ENCODE results near the gene ZNF280C. TPM values are rescaled to one million over a fixed set of nuclear protein-coding genes. Genes with fewer than 3 reads are reported as not detected.

Gene ZNF280C
- total RNA-seq, 4 donors from 2014 or later: 1.8 to 10.4 (median 6.0) TPM

- TF ChIP-seq CTCF (IDR thresholded peaks at IDR 0.05) (peak in 2 of 4 experiments; percentile 13 to 36), POLR2A (IDR thresholded peaks at IDR 0.05) (peak; percentile 47 to 61)
- intact Hi-C loops (cut with DNase I; ENCODE audit: low total_unique reads): no loop called here
- peak within 1 kb of the TSS; percentile 85 to 90 for H3K27ac ChIP-seq
- H3K27me3 ChIP-seq: no peaks in the 10 kb centered on the region
- no peaks in the 10 kb centered on the region for H3K36me3 ChIP-seq
- H3K4me3 ChIP-seq: peak within 1 kb of the TSS; percentile 29 to 46
- H3K9me3 ChIP-seq: no peaks in the 10 kb centered on the region
- DNase-seq: peak; percentile 91
- H3K4me1 ChIP-seq: no peaks in the 10 kb centered on the region
Observed at GRCh38 chrX:130165703-130166502, 102.8 kb downstream of the ZNF280C start, which contains the start of gene AIFM1. TSS of gene AIFM1 (minus strand) at chrX:130165841. CDS start at chrX:130165656, 185 bp downstream.

- Histone ChIP-seq H3K4me1 (no peaks in the 10 kb centered on the region), H3K4me3 (peak overlapping the region; percentile 29 to 46), H3K27ac (peak overlapping the region; percentile 85 to 90), H3K27me3 (no peaks in the 10 kb centered on the region), H3K36me3 (no peaks in the 10 kb centered on the region), H3K9me3 (no peaks in the 10 kb centered on the region)
- peak in 1 of 2 donors; percentile 47 for DNase-seq
- TF ChIP-seq CTCF (IDR thresholded peaks at IDR 0.05) (no peak), POLR2A (IDR thresholded peaks at IDR 0.05) (no peak)
- intact Hi-C loops (cut with DNase I; ENCODE audit: low total_unique reads): no loop called here
Observed at GRCh38 chrX:130165181-130165702, 103.5 kb downstream of the ZNF280C start.

- H3K9me3 ChIP-seq: no peaks in the 10 kb centered on the region
- H3K4me3 ChIP-seq: no peak overlapping the region
- H3K27me3 ChIP-seq: no peaks in the 10 kb centered on the region
- no peak overlapping the region for H3K27ac ChIP-seq
- no peaks in the 10 kb centered on the region for H3K4me1 ChIP-seq
- TF ChIP-seq POLR2A (IDR thresholded peaks at IDR 0.05): no peak
- TF ChIP-seq CTCF (IDR thresholded peaks at IDR 0.05): no peak
- no peaks in the 10 kb centered on the region for H3K36me3 ChIP-seq
- intact Hi-C loops (cut with DNase I; ENCODE audit: low total_unique reads): no loop called here
- DNase-seq: no peak
Observed at GRCh38 chrX:130163398-130163797, 105.3 kb downstream of the ZNF280C start.

- no peak overlapping the region for H3K4me3 ChIP-seq
- TF ChIP-seq POLR2A (IDR thresholded peaks at IDR 0.05) (no peak), CTCF (IDR thresholded peaks at IDR 0.05) (no peak)
- intact Hi-C loops (cut with DNase I; ENCODE audit: low total_unique reads): no loop called here
- no peaks in the 10 kb centered on the region for H3K27me3 ChIP-seq
- H3K27ac ChIP-seq: no peak overlapping the region
- H3K36me3 ChIP-seq: no peaks in the 10 kb centered on the region
- DNase-seq: no peak
- no peaks in the 10 kb centered on the region for H3K4me1 ChIP-seq
- no peaks in the 10 kb centered on the region for H3K9me3 ChIP-seq
Observed at GRCh38 chrX:130162094-130162735, 106.5 kb downstream of the ZNF280C start.

GRCh38 chrX:130159776-130160175, 108.9 kb downstream of the ZNF280C start:
- TF ChIP-seq POLR2A (IDR thresholded peaks at IDR 0.05) (no peak), CTCF (IDR thresholded peaks at IDR 0.05) (no peak)
- Histone ChIP-seq H3K4me1 (no peaks in the 10 kb centered on the region), H3K9me3 (no peaks in the 10 kb centered on the region), H3K27me3 (no peaks in the 10 kb centered on the region), H3K36me3 (no peaks in the 10 kb centered on the region), H3K4me3 (no peak overlapping the region), H3K27ac (no peak overlapping the region)
- intact Hi-C loops (cut with DNase I; ENCODE audit: low total_unique reads): no loop called here
- no peak for DNase-seq

Measured in uterus (tissue), 4 donors.